SK-N-MC (cell line): ENCODE data around the gene SAPCD2.

Experiments used
- DNase-seq: peaks from one replicate; pipeline ENCODE4 v3.0.0-alpha.2; 2011; ENCODE audit warnings: low read depth, low spot score
- H3K27ac ChIP-seq: fragments of 200-600 bp; sonication (generic); 2 replicates; pipeline ENCODE4 v1.5.1; 2016; ENCODE audit warnings: mixed run types
- H3K36me3 ChIP-seq: fragments of 200-600 bp; sonication (generic); 2 replicates; pipeline ENCODE4 v1.6.1; 2017; ENCODE audit warnings: antibody characterized with exemption, low read length, mixed read lengths; ENCODE audit not compliant: insufficient read depth
- H3K4me3 ChIP-seq: fragments of 200-600 bp; sonication (generic); 2 replicates; pipeline ENCODE4 v1.5.1; 2016
- H3K9ac ChIP-seq: fragments of 200-600 bp; sonication (generic); 2 replicates; pipeline ENCODE4 v1.8.0; 2017; ENCODE audit warnings: mixed run types, mixed read lengths; ENCODE audit not compliant: insufficient read length
- H3K9me3 ChIP-seq: fragments of 200-600 bp; sonication (generic); 2 replicates; pipeline ENCODE4 v1.6.1; 2017; ENCODE audit warnings: low read depth, mild to moderate bottlenecking, antibody characterized with exemption, low read length, moderate library complexity, mixed read lengths
- EZH2 ChIP-seq: fragments of 200-600 bp; sonication (generic); IDR thresholded peaks from one replicate; pipeline ENCODE4 v1.6.1; 2017; ENCODE audit warnings: antibody characterized with exemption
- FOXP2 ChIP-seq: optimal IDR thresholded peaks from 2 replicates; pipeline ENCODE3; 2011; ENCODE audit warnings: mild to moderate bottlenecking, moderate library complexity; ENCODE audit not compliant: insufficient read depth; ENCODE audit errors: extremely low read length, control extremely low read depth
- POLR2AphosphoS5 ChIP-seq: IDR thresholded peaks from 2 replicates; pipeline ENCODE4 v1.6.1; 2012; ENCODE audit warnings: mild to moderate bottlenecking, low read depth, low read length, borderline replicate concordance

The SAPCD2 gene

DNA sequence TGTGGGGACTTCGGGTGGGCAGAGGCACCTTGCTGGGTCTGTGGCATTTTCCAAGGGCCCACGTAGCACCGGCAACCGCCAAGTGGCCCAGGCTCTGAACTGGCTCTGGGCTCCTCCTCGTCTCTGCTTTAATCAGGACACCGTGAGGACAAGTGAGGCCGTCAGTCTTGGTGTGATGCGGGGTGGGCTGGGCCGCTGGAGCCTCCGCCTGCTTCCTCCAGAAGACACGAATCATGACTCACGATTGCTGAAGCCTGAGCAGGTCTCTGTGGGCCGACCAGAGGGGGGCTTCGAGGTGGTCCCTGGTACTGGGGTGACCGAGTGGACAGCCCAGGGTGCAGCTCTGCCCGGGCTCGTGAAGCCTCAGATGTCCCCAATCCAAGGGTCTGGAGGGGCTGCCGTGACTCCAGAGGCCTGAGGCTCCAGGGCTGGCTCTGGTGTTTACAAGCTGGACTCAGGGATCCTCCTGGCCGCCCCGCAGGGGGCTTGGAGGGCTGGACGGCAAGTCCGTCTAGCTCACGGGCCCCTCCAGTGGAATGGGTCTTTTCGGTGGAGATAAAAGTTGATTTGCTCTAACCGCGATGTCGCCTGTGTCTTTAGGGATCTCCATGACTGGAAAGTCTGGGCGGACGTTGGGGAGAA is 38.4 kb upstream of the SAPCD2 start:
- Histone ChIP-seq H3K9me3 (no peaks in the 10 kb centered on the region), H3K4me3 (no peak overlapping the region), H3K36me3 (peaks cover 28% of the 10 kb centered on the region; the same call in 1 of the 2 replicates), H3K27ac (no peak overlapping the region), H3K9ac (no peak overlapping the region)
- no peak for TF ChIP-seq POLR2AphosphoS5
- TF ChIP-seq EZH2, result no peak
- no peak for TF ChIP-seq FOXP2
- DNase-seq, result no peak

GRCh38 chr9:137107982-137108381 is 37.6 kb upstream of the SAPCD2 start:
- TF ChIP-seq POLR2AphosphoS5 (no peak), FOXP2 (no peak), EZH2 (no peak)
- no peak overlapping the region for H3K9ac ChIP-seq
- DNase-seq, result no peak
- H3K36me3 ChIP-seq, result peaks cover 35% of the 10 kb centered on the region; the same call in 1 of the 2 replicates
- no peak overlapping the region for H3K4me3 ChIP-seq
- no peaks in the 10 kb centered on the region for H3K9me3 ChIP-seq
- no peak overlapping the region for H3K27ac ChIP-seq

- no peak overlapping the region for H3K9ac ChIP-seq
- peaks cover 36% of the 10 kb centered on the region; the same call in 1 of the 2 replicates for H3K36me3 ChIP-seq
- TF ChIP-seq FOXP2 (no peak), POLR2AphosphoS5 (no peak), EZH2 (no peak)
- no peak for DNase-seq
- H3K4me3 ChIP-seq, result no peak overlapping the region
- no peak overlapping the region for H3K27ac ChIP-seq
- H3K9me3 ChIP-seq, result no peaks in the 10 kb centered on the region
Observed at GRCh38 chr9:137107312-137107921, 37.1 kb upstream of the SAPCD2 start.

DNA sequence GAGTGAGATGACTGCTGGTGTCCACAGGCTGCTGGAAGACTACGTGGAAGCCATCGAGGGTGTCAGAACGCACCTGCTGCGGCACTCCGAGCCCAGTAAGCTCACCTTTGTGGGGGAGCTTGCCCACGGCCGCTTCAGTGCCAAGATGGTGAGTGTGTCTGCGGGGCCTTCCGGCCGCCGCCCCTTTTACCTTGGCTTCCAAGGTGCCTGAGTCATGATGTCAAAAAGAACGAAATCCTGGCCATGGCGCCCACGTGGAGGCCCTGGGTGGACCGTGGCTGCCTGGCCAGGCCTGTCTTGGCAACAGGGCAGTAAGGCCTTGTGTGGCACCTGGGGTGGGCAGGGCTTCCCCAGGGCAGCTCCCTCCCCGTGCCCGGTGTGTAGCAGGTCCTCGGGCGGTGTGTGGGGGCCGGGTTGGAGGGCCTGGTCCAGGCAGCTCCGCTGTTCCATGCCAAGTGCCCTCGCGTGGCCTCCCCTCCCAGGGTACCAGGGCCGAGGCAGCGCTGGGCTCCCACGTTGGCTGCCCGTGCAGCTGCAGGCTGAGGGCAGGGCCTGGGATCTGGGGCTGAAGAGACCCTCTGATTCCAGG is 36.4 kb upstream of the SAPCD2 start:
- H3K9ac ChIP-seq, result no peak overlapping the region
- no peak for TF ChIP-seq POLR2AphosphoS5
- no peak for TF ChIP-seq FOXP2
- TF ChIP-seq EZH2, result no peak
- no peak overlapping the region for H3K4me3 ChIP-seq
- H3K36me3 ChIP-seq, result peaks cover 38% of the 10 kb centered on the region; the same call in 1 of the 2 replicates
- H3K27ac ChIP-seq, result no peak overlapping the region
- no peak for DNase-seq
- H3K9me3 ChIP-seq, result no peaks in the 10 kb centered on the region

DNA sequence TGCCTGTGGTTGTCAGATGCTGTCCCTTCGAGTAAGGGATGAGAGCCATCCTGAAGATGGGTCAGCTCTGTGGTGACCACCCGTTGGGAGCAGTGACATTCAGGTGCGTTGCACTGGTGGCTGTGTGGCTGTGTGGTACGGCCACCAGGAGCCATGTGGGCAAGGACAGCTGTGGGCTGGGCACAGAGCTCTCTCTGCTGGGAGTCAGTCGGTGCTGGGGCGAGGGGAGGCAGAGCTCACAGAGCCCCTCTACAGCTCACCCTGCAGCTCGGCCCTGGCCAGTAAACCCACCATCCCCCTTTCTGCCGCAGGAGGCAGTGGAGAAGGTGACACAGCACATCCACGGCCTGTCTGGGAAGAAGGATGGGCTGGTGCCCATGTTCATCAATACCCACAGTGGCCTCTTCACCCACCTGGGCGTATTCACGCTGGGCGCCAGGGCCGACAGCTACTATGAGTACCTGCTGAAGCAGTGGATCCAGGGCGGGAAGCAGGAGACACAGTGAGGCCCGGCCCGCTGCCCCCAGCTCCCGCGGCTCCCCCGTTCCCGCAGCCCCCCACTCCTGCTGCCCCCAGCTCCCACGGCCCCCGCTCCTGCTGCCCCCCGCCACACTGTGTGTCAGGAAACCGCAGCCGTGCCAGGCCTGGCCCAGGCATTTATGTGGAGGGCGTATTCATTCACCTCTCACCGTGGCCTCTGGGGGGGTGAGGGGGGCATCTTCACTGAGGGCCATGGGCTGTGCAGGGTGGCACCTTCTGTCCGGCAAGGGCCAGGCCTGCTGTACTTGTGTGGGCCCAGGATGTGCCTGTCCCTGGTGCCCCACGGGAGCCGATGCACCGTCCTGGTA is 35.7 kb upstream of the SAPCD2 start:
- no peak overlapping the region for H3K27ac ChIP-seq
- DNase-seq, result no peak
- no peak overlapping the region for H3K4me3 ChIP-seq
- TF ChIP-seq POLR2AphosphoS5, result no peak
- no peaks in the 10 kb centered on the region for H3K9me3 ChIP-seq
- peaks cover 45% of the 10 kb centered on the region for H3K36me3 ChIP-seq
- H3K9ac ChIP-seq, result no peak overlapping the region

DNA sequence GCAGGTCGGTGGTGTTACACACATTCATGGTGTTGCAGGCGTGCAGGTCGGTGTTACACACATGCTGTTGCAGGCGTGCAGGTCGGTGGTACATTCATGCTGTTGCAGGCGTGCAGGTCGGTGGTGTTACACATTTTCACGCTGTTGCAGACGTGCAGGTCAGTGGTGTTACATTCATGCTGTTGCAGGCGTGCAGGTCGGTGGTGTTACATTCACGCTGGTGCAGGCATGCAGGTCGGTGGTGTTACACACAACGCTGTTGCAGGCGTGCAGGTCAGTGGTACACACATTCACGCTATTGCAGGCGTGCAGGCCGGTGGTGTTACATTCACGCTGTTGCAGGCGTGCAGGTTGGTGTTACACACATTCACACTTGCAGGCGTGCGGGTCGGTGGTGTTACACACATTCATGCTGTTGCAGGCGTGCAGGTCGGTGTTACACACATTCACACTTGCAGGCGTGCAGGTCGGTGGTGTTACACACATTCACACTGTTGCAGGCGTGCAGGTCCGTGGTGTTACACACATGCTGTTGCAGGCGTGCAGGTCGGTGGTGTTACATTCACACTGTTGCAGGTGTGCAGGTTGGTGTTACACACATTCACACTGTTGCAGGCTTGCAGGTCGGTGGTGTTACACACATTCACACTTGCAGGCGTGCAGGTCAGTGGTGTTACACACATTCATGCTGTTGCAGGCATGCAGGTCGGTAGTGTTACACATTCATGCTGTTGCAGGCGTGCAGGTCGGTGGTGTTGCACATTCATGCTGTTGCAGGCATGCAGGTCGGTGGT is 33.0 kb upstream of the SAPCD2 start:
- no peak for DNase-seq
- peaks cover 53% of the 10 kb centered on the region for H3K36me3 ChIP-seq
- no peak overlapping the region for H3K9ac ChIP-seq
- H3K9me3 ChIP-seq, result no peaks in the 10 kb centered on the region
- no peak overlapping the region for H3K4me3 ChIP-seq
- TF ChIP-seq EZH2 (no peak), FOXP2 (no peak), POLR2AphosphoS5 (no peak)
- H3K27ac ChIP-seq, result no peak overlapping the region

DNA sequence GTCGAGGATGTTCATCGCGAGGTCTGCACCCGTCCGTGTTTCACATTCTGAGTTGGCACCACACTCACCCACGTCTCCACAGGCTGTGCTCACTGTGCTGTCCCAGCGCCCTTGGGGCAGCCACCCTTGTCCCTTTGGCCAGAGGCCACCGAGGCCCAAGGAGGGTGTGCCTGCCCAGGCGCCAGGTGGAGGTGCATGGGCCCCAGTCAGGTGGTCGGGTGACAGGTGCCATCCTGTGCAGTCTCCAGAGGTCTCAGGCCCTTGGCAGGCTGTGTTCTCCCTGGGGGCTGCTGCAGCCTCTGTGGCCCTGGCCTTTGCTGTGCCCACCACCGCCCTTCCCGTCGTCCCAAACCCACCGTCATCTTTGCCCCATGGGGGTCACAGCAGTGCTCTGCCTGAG is 28.9 kb upstream of the SAPCD2 start:
- Histone ChIP-seq H3K9me3 (no peaks in the 10 kb centered on the region), H3K27ac (no peak overlapping the region), H3K36me3 (peaks cover 59% of the 10 kb centered on the region), H3K4me3 (no peak overlapping the region), H3K9ac (no peak overlapping the region)
- DNase-seq, result no peak
- TF ChIP-seq EZH2 (no peak), FOXP2 (no peak), POLR2AphosphoS5 (no peak)
